MCF 10A (cell line): ENCODE data around the gene C20orf204. TPM values are rescaled to one million over a fixed set of nuclear protein-coding genes. Genes with fewer than 3 reads are reported as not detected.

Source experiments
- BruUV-seq: library from RNA; stranded (reverse); fragments of 400-500 nt; replicated peaks from 2 replicates; lab custom pipeline; 2021; lab: Mats Ljungman, UMichigan
- CTCF ChIA-PET: fragments of 300-600 bp; sonication (Branson Sonifier 250); formaldehyde crosslinking; extraction: SDS; loops from one replicate; lab custom pipeline; 2021; ENCODE audit warnings: antibody characterized with exemption, inconsistent platforms; lab: Yijun Ruan, JAX
- POLR2A ChIA-PET: fragments of 300-600, 350-650 bp; sonication (Branson Sonifier 250); formaldehyde crosslinking; extraction: SDS; loops from one replicate; lab custom pipeline; 2020; ENCODE audit warnings: antibody characterized with exemption, inconsistent platforms; lab: Yijun Ruan, JAX
- DNase-seq: peaks from one replicate; pipeline ENCODE4 v3.0.0-alpha.2; 2018; ENCODE audit not compliant: unreplicated experiment
- H3K27ac Mint-ChIP-seq: one replicate; pipeline ENCODE4 v1.8.0; 2022; ENCODE audit warnings: mild to moderate bottlenecking, low read depth, mixed read lengths; ENCODE audit not compliant: unreplicated experiment
- H3K27me3 Mint-ChIP-seq: one replicate; pipeline ENCODE4 v1.8.0; 2022; ENCODE audit warnings: mixed read lengths; ENCODE audit not compliant: insufficient read depth, unreplicated experiment
- H3K36me3 Mint-ChIP-seq: one replicate; pipeline ENCODE4 v1.8.0; 2022; ENCODE audit warnings: mild to moderate bottlenecking, moderate library complexity, mixed read lengths; ENCODE audit not compliant: insufficient read depth, unreplicated experiment
- H3K4me1 Mint-ChIP-seq: one replicate; pipeline ENCODE4 v1.8.0; 2022; ENCODE audit warnings: mixed read lengths; ENCODE audit not compliant: insufficient read depth, unreplicated experiment
- H3K4me3 Mint-ChIP-seq: one replicate; pipeline ENCODE4 v1.8.0; 2022; ENCODE audit warnings: mild to moderate bottlenecking, moderate library complexity, mixed read lengths; ENCODE audit not compliant: unreplicated experiment
- H3K9me3 Mint-ChIP-seq: one replicate; pipeline ENCODE4 v1.8.0; 2022; ENCODE audit warnings: mixed read lengths; ENCODE audit not compliant: unreplicated experiment
- intact Hi-C: fragments of 100-400 bp; cut with micrococcal nuclease; formaldehyde crosslinking; loops from 2 replicates; pipeline ENCODE4 v1.14.1; 2022
- total RNA-seq: library from RNA; stranded (reverse); gene quantifications from 2 replicates; pipeline ENCODE4 v1.2.3, GENCODE V29; 2022
- TF ChIP-seq, protein P1 (sequence below): fragments of 200-600 bp; IDR thresholded peaks from one replicate; pipeline ENCODE4 v1.8.0; 2022; ENCODE audit warnings: antibody characterized with exemption, mild to moderate bottlenecking; ENCODE audit not compliant: unreplicated experiment

The C20orf204 gene
- total RNA-seq, 1 experiment from 2014 or later: 1.1 TPM

DNA sequence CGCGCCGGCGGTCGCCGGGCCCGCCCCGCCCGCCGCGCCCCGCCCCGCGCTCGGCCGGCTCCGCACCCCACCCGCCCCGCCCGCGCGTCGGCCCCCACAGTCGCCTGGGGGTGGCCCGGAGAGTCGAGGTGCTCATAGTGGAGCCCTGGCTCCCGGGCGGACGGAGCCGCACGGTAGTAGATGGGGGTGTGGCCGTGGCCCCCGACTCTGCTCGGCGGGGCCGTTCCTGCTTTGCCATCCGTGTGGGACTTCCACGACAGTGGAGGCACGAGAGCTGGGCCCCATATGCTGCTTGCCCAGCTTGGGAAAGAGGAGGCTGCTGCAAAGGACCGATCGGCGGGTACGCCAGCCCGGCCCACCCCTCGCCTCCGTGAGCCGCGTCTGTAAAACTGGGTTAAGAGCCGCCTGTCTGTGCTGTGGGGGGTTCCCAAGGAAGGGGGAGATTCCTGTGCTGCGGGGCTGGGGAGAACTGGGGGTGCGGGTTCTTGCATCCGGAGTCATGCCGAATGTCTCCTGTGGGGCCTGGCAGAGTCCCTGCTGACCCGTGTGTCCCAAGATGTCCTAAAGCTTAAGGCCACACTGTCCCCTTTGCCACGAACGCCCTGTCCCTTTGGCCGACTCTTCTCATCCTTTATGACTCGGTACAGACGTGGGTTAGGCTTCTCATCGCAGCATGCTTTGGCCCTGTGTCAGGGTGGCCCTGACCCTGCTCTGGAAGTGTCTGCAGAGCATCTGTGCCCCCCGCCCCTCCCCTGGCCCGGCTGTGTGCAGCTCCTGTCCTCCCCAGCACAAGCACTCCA, 44.2 kb downstream of the C20orf204 start, which contains the start of gene OPRL1:
OPRL1 (plus strand) TSS at position 70 of the 800 bp plus-strand sequence. CDS start 12,639 bp downstream, outside the sequence.
- intact Hi-C loops: no loop called here
- Mint-ChIP-seq H3K27me3 (no peaks in the 10 kb centered on the region), H3K9me3 (no peaks in the 10 kb centered on the region), H3K4me1 (peaks cover 8% of the 10 kb centered on the region), H3K4me3 (peak within 1 kb of the TSS; percentile 73), H3K36me3 (peaks cover 6% of the 10 kb centered on the region), H3K27ac (peak within 1 kb of the TSS; percentile 83)
- POLR2A ChIA-PET: interaction anchor here (0.8 to 2.0 kb wide), 8 partner anchors 15 to 807 kb away, joined by 3 to 8 read pairs (median 4); partner anchors contain the start of genes ARFGAP1, SAMD10 and TCEA2
- CTCF ChIA-PET: interaction anchor here (0.5 to 8.9 kb wide), 5 partner anchors 11 to 42 kb away, joined by 4 to 93 read pairs (median 6); no protein-coding TSS in a partner anchor
- no peak for DNase-seq
- TF ChIP-seq, protein P1, sequence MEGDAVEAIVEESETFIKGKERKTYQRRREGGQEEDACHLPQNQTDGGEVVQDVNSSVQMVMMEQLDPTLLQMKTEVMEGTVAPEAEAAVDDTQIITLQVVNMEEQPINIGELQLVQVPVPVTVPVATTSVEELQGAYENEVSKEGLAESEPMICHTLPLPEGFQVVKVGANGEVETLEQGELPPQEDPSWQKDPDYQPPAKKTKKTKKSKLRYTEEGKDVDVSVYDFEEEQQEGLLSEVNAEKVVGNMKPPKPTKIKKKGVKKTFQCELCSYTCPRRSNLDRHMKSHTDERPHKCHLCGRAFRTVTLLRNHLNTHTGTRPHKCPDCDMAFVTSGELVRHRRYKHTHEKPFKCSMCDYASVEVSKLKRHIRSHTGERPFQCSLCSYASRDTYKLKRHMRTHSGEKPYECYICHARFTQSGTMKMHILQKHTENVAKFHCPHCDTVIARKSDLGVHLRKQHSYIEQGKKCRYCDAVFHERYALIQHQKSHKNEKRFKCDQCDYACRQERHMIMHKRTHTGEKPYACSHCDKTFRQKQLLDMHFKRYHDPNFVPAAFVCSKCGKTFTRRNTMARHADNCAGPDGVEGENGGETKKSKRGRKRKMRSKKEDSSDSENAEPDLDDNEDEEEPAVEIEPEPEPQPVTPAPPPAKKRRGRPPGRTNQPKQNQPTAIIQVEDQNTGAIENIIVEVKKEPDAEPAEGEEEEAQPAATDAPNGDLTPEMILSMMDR: no peak
- no TSS peak for BruUV-seq

DNA sequence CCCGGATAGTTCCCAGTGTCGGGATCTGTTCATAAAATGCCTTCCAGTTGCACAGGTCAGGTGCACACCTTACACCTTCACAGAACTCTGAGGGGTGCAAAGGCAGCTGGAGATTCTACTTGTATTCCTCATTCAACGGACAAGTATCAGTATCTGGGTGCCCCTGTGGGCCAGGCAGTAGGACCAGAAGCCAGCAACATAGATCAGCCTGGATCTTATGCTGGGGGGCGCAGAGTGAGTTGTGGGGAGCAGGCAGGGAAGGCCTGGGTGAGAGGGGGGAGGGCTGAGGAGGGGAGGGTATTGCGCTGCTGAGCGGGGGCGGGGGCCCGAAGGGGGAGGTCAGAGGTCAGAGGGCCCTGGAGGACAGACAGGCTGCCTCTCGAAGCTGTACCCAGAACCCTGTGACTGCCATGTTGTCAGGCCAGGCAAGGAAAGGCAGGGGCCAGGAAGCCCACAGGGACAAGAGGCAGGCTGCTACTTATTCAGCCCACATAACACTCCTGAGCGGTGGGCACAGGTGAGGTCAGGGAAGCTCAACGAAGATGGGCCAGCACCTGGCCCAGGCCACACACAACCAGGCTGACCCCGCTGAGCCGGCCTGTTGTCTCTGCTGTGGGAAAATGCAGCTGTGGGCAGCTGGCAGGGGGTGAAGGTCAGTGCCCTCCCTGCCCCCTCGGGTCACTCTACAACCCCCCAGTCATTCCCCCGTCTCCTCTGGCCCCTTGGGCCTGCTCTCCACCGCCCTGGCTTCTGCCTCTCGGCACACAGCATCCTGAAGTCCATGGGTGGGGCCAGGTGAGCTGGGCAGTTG, 45.0 kb downstream of the C20orf204 start:
- CTCF ChIA-PET: interaction anchor here (0.5 to 8.9 kb wide), 7 partner anchors 11 to 554 kb away, joined by 4 to 93 read pairs (median 6); no protein-coding TSS in a partner anchor
- TF ChIP-seq, protein P1: no peak
- H3K27me3 Mint-ChIP-seq: no peaks in the 10 kb centered on the region
- POLR2A ChIA-PET: interaction anchor here (0.8 to 1.3 kb wide), 2 partner anchors 141 to 175 kb away, joined by 5 to 6 read pairs; no protein-coding TSS in a partner anchor
- no peak for DNase-seq
- peaks cover 6% of the 10 kb centered on the region for H3K36me3 Mint-ChIP-seq
- intact Hi-C loops: no loop called here
- H3K27ac Mint-ChIP-seq: no peak overlapping the region
- no TSS peak for BruUV-seq
- H3K9me3 Mint-ChIP-seq: no peaks in the 10 kb centered on the region
- H3K4me3 Mint-ChIP-seq: peak overlapping the region; percentile 60
- H3K4me1 Mint-ChIP-seq: peaks cover 8% of the 10 kb centered on the region

DNA sequence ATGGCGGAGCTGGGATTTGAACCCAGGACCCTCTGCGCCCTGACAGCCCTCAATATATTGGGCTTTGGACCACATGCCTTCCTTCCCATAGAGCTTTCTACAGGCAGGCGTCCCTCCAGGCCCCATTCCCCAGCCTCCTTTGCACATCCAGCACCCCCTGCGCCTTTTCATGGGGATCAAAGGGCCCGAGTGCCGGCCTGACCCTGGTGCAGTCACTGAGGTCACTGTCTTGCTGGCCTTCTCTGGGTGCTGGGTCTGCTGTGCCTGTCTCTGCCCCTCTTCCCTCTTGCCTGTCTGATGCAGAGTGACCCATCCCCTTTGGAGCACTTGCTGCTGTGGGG, 45.6 kb downstream of the C20orf204 start:
- CTCF ChIA-PET: interaction anchor here (0.6 to 8.9 kb wide), 7 partner anchors 12 to 43 kb away, joined by 3 to 93 read pairs (median 6); no protein-coding TSS in a partner anchor
- intact Hi-C loops: no loop called here

More for the DNA sequence above, 45.6 kb downstream of the C20orf204 start:
- POLR2A ChIA-PET: no interaction called here
- no peak for DNase-seq
- peaks cover 10% of the 10 kb centered on the region for H3K4me1 Mint-ChIP-seq
- no peak overlapping the region for H3K4me3 Mint-ChIP-seq
- BruUV-seq: no TSS peak
- peaks cover 6% of the 10 kb centered on the region for H3K36me3 Mint-ChIP-seq
- TF ChIP-seq, protein P1: no peak
- no peaks in the 10 kb centered on the region for H3K9me3 Mint-ChIP-seq
- H3K27ac Mint-ChIP-seq: no peak overlapping the region
- H3K27me3 Mint-ChIP-seq: no peaks in the 10 kb centered on the region
